HCT116 (cell line): ENCODE data around the gene GZMH.

Experiments
- CEBPB ChIP-seq: IDR thresholded peaks from 2 replicates; pipeline ENCODE4 v1.6.1; 2012; ENCODE audit warnings: low read depth
- ELF1 ChIP-seq: IDR thresholded peaks from 2 replicates; pipeline ENCODE4 v1.6.1; 2012; ENCODE audit warnings: low read depth, borderline replicate concordance
- EZH2 ChIP-seq: fragments of 200-600 bp; sonication (generic); IDR thresholded peaks from 2 replicates; pipeline ENCODE4 v1.6.1; 2017; ENCODE audit warnings: antibody characterized with exemption, mixed run types
- EZH2phosphoT487 ChIP-seq: fragments of 200-600 bp; IDR thresholded peaks from 2 replicates; pipeline ENCODE4 v1.6.1; 2018; ENCODE audit warnings: antibody characterized with exemption, borderline replicate concordance
- POLR2A ChIP-seq: IDR thresholded peaks from 2 replicates; pipeline ENCODE4 v1.7.0; 2011; ENCODE audit warnings: borderline replicate concordance; ENCODE audit not compliant: insufficient read depth, insufficient read length; ENCODE audit errors: extremely low read depth
- POLR2AphosphoS5 ChIP-seq: IDR thresholded peaks from 2 replicates; pipeline ENCODE4 v1.6.1; 2011; ENCODE audit warnings: mild to moderate bottlenecking, low read depth, low read length, moderate library complexity
- SIN3A ChIP-seq: IDR thresholded peaks from 2 replicates; pipeline ENCODE4 v1.6.1; 2012; ENCODE audit warnings: low read depth
- SRF ChIP-seq: IDR thresholded peaks from 2 replicates; pipeline ENCODE4 v1.6.1; 2012; ENCODE audit warnings: low read depth
- ZNF274 ChIP-seq: fragments of 200-500 bp; sonication (Bioruptor generic); IDR thresholded peaks from 2 replicates; pipeline ENCODE4 v1.6.1; 2014; ENCODE audit warnings: mild to moderate bottlenecking, low read depth, low read length, inconsistent platforms
- TF ChIP-seq, protein P1 (sequence below): IDR thresholded peaks from 2 replicates; pipeline ENCODE4 v1.6.1; 2012; ENCODE audit warnings: low read depth
- TF ChIP-seq, protein P2 (sequence below), 3 experiments: fragments of 200-600 bp in 1 of 3; sonication (generic) in 1 of 3; IDR thresholded peaks in 2 of 3; conservative IDR thresholded peaks in 1 of 3; 2 replicates each; pipeline ENCODE4 v1.5.1; 2012 to 2017; ENCODE audit warnings: low read depth in 2 of 3, low read length in 2 of 3, antibody characterized with exemption in 1 of 3, borderline replicate concordance in 1 of 3, control low read depth in 1 of 3, mild to moderate bottlenecking in 1 of 3, mixed read lengths in 1 of 3, mixed run types in 1 of 3, moderate library complexity in 1 of 3; ENCODE audit not compliant: insufficient read depth in 1 of 3
- TF ChIP-seq, protein P3 (sequence below): IDR thresholded peaks from 2 replicates; pipeline ENCODE4 v1.6.1; 2012

DNA sequence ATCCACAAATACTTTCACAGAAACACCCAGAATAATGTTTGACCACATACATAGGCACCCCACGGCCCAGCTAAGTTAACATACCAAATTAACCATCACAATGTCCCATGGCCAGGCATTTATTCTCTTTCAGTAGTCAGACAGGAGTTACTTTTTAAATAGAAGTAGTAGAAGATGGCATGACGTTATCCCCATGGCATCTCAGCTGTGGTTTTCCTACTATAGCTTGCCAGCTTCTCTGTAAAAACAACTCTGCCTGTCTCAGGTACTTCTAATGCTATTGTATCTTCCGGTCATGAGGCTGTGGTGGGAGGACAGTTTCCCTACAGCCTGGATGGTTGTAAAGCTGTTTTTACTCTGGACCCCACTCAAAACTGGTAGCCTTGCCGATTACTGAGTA, 52.7 kb downstream of the GZMH start:
- TF ChIP-seq, protein P1, sequence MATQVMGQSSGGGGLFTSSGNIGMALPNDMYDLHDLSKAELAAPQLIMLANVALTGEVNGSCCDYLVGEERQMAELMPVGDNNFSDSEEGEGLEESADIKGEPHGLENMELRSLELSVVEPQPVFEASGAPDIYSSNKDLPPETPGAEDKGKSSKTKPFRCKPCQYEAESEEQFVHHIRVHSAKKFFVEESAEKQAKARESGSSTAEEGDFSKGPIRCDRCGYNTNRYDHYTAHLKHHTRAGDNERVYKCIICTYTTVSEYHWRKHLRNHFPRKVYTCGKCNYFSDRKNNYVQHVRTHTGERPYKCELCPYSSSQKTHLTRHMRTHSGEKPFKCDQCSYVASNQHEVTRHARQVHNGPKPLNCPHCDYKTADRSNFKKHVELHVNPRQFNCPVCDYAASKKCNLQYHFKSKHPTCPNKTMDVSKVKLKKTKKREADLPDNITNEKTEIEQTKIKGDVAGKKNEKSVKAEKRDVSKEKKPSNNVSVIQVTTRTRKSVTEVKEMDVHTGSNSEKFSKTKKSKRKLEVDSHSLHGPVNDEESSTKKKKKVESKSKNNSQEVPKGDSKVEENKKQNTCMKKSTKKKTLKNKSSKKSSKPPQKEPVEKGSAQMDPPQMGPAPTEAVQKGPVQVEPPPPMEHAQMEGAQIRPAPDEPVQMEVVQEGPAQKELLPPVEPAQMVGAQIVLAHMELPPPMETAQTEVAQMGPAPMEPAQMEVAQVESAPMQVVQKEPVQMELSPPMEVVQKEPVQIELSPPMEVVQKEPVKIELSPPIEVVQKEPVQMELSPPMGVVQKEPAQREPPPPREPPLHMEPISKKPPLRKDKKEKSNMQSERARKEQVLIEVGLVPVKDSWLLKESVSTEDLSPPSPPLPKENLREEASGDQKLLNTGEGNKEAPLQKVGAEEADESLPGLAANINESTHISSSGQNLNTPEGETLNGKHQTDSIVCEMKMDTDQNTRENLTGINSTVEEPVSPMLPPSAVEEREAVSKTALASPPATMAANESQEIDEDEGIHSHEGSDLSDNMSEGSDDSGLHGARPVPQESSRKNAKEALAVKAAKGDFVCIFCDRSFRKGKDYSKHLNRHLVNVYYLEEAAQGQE: no peak
- TF ChIP-seq SRF (no peak), POLR2A (no peak), ZNF274 (no peak), ELF1 (no peak), POLR2AphosphoS5 (no peak), EZH2 (no peak), EZH2phosphoT487 (no peak), SIN3A (no peak), CEBPB (no peak)
- TF ChIP-seq, protein P2, sequence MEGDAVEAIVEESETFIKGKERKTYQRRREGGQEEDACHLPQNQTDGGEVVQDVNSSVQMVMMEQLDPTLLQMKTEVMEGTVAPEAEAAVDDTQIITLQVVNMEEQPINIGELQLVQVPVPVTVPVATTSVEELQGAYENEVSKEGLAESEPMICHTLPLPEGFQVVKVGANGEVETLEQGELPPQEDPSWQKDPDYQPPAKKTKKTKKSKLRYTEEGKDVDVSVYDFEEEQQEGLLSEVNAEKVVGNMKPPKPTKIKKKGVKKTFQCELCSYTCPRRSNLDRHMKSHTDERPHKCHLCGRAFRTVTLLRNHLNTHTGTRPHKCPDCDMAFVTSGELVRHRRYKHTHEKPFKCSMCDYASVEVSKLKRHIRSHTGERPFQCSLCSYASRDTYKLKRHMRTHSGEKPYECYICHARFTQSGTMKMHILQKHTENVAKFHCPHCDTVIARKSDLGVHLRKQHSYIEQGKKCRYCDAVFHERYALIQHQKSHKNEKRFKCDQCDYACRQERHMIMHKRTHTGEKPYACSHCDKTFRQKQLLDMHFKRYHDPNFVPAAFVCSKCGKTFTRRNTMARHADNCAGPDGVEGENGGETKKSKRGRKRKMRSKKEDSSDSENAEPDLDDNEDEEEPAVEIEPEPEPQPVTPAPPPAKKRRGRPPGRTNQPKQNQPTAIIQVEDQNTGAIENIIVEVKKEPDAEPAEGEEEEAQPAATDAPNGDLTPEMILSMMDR (IDR thresholded peaks at IDR 0.05 in 2 of 3, conservative IDR thresholded peaks at IDR 0.05 in 1 of 3; ENCODE audit: borderline replicate concordance in 1 of 3, insufficient read depth in 1 of 3, low read depth in 2 of 3, low read length in 2 of 3): no peak
- TF ChIP-seq, protein P3, sequence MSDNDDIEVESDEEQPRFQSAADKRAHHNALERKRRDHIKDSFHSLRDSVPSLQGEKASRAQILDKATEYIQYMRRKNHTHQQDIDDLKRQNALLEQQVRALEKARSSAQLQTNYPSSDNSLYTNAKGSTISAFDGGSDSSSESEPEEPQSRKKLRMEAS: no peak
